NCI-H146 (cell line): ENCODE data around the gene GJC2.

ENCODE experiments used
- DNase-seq: peaks from one replicate; lab custom pipeline; 2025; lab: John Stamatoyannopoulos, UW

Gene GJC2

DNA sequence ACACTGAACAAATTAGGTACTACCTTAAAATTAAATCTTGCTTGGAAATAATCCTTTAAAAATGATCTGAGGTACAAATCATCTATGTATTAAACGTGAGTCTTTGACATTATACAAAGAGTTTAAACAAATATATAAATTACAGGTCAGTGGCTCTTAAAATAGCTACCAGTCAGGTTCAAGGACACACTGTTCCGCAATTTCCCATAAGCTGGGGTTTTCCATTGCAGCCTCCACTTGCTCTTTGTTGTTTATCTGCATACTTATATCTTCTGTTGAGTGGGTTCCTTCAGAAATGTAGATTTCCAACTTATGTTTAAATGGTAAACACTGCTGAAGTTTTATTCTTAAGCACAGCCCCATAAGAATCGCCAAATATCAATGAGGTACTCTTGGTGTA, 34.9 kb upstream of the GJC2 start:
- DNase-seq, result no peak

GRCh38 chr1:228117335-228117734, 32.4 kb upstream of the GJC2 start:
- no peak for DNase-seq

DNA sequence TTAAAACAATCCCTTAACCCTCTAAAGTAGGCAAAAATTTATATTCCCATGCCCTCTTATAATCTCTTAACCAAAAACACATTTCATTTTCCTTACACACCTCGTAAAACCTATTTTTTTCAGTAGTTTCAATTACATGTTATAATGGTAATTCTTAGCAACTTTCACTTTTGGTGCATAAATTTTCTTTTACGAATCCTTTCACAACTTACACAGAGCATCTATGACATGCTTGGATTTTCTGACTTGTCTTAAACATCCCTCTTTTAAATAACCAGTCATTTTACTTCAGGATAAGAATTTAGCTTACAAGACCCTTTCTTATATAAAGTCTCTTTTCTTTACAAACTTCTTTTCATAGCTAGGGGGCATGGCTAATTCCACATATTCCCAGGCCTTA, 31.7 kb upstream of the GJC2 start:
- no peak for DNase-seq

DNA sequence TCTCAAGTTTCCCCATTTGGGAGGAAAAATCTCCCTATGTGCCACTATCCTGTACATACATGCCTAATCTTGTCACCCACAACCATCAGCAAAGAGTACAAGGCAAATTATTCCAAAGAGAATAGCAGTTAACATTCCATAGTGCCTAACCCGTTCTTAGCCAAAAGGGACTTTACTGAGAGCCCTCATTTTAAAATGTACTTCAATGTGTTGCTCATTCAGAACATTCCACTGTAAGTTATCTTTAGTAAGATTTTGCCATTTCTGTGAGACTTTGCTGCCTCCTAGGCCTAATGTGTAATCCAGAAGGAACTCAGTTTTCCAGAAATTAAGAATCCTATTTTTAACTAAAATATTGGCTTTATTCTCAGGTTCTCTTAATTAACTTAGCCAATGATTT, 29.4 kb upstream of the GJC2 start:
- DNase-seq, result no peak

- no peak for DNase-seq
Observed at GRCh38 chr1:228120857-228121489, 28.8 kb upstream of the GJC2 start.

DNA sequence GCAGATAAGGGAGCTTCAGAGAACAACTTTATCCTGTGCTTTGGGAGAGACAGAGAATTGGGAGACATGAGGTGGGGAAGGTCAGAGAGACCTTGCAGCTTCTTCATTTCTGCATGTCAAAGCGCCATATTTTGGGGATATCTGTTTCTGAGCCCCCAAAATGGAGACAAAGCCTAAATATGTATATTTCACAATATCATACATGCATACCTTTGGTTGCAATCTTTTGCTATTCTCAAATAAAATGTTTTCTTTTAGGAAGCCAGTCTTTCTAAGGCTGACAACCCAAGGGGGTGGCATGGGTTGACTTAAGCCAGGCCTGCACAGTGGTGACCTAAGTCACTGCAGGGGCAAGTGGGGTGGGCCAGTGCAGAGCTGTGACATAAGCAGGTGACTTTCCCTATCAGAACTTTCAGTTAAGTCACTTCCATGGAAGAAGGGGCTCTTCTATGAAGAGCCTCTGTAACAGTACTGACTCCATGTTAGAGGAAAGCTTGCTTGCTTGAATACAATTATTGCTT, 26.7 kb upstream of the GJC2 start:
- DNase-seq, result no peak

- DNase-seq, result no peak
Observed at GRCh38 chr1:228123505-228123904, 26.2 kb upstream of the GJC2 start.

DNA sequence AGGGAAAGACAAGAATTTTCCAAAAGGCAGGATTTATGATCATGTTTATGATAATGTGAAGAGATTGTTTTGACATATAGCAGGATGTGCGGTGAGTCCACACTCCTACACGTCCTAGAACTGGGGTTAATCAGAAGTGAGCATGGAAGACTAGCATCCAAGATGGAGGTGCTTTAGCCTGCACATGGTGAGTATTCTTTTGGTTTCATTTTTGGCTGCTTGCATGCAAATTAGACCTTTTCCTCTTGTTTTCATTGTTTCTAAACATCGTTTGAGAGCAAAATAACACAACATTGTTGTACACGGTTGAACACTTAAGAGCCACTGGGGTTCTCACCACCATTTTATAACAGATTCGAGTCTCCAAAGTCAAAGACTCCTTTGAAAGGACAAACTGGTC, 24.5 kb upstream of the GJC2 start:
- no peak for DNase-seq

GRCh38 chr1:228131766-228132165, 18.0 kb upstream of the GJC2 start:
- no peak for DNase-seq

GRCh38 chr1:228134591-228134990, 15.1 kb upstream of the GJC2 start:
- DNase-seq, result no peak

GRCh38 chr1:228136901-228137300, 12.8 kb upstream of the GJC2 start:
- DNase-seq, result no peak

GRCh38 chr1:228139406-228139930, 10.3 kb upstream of the GJC2 start:
- no peak for DNase-seq

DNA sequence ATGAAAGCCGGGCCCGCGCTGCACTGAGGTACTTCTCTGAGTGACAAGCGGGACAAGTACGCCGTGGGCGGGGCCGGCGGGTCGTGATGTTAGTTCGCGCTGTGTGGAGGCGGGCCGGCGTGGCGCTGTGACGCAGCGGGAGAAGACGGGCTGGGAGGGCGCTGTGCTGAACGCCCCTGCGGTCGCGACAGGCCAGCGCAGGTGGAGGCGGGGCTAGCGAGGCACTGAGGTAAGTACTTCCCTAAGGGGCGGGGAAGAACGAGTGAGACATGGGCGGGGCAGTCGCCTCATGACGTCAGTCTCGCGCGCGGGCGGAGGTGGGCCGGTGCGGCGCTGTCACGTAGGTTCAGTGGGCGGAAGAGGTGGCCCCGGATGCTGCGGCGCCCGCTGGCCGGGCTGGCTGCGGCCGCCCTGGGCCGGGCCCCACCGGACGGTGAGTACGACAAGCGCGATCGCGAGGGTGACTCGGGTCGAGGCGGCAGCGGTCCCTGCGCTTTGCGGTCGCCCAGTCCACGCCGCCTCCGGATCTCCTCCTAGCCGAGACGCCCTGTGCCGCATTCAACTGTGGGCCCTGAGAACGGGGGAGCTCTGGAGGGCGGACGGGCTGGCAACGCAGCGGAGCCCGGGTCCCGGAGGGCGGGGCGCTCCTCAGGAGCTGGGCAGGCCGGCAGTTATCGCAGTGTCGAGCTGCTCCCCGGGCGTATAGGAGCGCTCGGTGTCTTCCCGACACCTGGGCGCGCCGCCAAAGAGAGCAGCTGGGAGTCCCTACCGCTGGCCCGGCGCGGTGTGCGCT, 9.6 kb upstream of the GJC2 start, which contains the start of gene GUK1:
TSS of gene GUK1 (plus strand) at position 349 of the 793 bp plus-strand sequence. CDS start at position 373, 24 bp downstream.
- DNase-seq, result peak; percentile 99

- DNase-seq, result no peak
Observed at GRCh38 chr1:228140724-228141225, 9.0 kb upstream of the GJC2 start.

DNA sequence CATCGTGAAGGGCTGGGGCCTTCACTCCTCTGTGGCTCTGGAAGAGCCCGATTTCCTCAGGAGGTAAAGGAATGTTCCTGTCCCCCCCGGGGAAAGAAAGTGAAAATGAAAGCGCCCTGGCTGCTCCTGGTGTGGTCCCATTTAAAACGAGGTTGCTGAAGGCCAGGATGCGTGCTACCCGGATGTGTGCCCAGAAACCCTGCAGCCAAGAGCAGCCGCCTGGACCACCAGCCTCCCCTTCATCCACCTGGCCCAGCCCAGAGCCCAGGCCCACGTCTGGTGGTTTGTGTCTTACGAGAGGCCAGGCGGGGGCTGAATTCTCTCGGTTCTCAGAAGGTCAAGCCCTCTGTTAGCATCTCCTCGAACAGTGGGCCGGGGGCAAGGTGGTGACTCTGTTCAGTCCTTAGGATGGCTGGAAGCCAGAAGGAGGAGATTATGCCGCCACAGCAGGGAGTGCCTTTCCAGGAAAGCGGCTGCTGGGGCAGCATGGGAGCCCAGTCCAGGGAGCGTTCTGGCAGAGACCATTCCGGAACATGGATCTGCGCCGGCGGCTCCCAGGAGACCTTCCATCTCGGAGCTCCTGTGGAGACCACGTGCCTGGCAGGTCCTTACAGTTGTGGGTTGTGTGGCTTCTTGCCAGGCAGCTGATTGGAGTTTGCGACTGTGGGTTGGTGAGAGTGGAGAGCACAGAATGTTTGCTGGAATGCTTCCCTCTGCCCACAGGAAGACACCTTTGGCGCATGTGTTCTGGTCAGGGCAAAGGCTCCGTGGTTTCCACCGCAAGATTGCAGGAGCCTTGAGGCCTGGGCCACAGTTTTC, 8.3 kb upstream of the GJC2 start:
- DNase-seq, result peak; percentile 7

GRCh38 chr1:228142155-228142691, 7.5 kb upstream of the GJC2 start:
- DNase-seq, result no peak

- no peak for DNase-seq
Observed at GRCh38 chr1:228142701-228143136, 7.0 kb upstream of the GJC2 start.

DNA sequence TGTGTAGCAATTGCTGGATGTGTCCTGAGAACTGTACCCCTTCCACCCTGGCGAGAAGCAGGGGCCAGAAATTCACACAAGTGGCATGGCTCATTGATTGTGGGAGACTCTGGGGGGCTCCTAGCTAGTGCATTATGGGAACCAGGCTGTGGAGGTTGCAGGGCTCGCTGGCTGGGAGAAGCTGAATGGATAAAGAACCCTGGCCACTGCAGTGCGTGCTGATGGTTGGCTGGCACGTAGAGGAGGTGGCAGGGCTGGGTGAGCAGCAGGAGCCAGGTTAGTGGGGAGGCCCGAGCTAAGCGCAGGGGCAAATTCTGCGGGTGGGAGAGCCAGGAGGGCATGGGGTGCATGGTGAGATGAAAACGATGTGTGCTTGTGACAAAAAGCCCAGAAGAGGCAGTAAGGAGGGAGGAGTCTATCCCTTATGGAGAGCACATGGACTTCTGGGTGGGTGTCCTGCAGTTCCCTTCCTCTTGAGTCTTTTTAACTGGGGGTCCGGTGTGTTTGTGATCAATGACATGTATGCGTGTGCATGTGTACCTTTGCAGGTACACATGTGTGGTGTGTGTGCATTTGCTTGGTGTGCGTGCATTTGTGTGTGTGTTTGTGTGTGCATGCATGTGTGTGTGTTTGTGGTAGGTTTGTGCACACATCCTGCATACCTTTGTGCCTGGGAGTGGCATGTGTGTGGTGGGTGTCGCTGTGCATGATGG, 6.1 kb upstream of the GJC2 start:
- DNase-seq, result no peak

GRCh38 chr1:228144193-228144992, 5.3 kb upstream of the GJC2 start:
- DNase-seq, result no peak

GRCh38 chr1:228144993-228145343, 4.8 kb upstream of the GJC2 start:
- no peak for DNase-seq
